Measurements from ENCODE around the gene EFHC1.

DNA sequence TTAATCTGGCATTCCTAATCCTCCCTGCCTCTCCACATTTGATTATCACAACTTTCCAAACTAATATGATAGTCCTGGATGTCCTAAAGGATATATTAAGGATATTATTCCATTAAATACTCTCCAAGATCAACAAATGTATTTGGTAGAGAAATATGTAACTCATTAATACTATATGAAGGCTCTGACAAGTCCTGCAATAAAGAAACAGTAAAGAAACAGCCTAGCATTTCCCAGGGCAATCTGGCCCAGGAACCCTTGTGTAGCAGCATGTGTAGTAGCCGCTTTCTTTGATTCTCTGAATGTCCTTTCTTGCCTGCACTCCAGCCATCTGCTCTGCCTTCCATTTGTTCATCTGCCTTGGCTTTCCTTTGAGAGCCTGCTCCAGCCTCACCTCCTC, 133.0 kb downstream of the EFHC1 start:
- TF ChIP-seq CTCF (IDR thresholded peaks at IDR 0.05; ENCODE audit: low read depth, low read length, missing input control) (no peak), NR2F2 (IDR thresholded peaks at IDR 0.05) (no peak), MAX (IDR thresholded peaks at IDR 0.05) (no peak), TAF1 (conservative IDR thresholded peaks at IDR 0.05) (no peak), SP1 (IDR thresholded peaks at IDR 0.05) (no peak), JUND (IDR thresholded peaks at IDR 0.05) (no peak), YY1 (IDR thresholded peaks at IDR 0.05) (no peak), ZBTB33 (IDR thresholded peaks at IDR 0.05) (no peak), GABPA (IDR thresholded peaks at IDR 0.05 in 1 of 2, conservative IDR thresholded peaks at IDR 0.05 in 1 of 2) (no peak), FOXA1 (IDR thresholded peaks at IDR 0.05) (no peak), ATF3 (IDR thresholded peaks at IDR 0.05) (no peak), HNF4A (conservative IDR thresholded peaks at IDR 0.05) (no peak), RAD21 (IDR thresholded peaks at IDR 0.05) (no peak)
- TF ChIP-seq, protein P1, sequence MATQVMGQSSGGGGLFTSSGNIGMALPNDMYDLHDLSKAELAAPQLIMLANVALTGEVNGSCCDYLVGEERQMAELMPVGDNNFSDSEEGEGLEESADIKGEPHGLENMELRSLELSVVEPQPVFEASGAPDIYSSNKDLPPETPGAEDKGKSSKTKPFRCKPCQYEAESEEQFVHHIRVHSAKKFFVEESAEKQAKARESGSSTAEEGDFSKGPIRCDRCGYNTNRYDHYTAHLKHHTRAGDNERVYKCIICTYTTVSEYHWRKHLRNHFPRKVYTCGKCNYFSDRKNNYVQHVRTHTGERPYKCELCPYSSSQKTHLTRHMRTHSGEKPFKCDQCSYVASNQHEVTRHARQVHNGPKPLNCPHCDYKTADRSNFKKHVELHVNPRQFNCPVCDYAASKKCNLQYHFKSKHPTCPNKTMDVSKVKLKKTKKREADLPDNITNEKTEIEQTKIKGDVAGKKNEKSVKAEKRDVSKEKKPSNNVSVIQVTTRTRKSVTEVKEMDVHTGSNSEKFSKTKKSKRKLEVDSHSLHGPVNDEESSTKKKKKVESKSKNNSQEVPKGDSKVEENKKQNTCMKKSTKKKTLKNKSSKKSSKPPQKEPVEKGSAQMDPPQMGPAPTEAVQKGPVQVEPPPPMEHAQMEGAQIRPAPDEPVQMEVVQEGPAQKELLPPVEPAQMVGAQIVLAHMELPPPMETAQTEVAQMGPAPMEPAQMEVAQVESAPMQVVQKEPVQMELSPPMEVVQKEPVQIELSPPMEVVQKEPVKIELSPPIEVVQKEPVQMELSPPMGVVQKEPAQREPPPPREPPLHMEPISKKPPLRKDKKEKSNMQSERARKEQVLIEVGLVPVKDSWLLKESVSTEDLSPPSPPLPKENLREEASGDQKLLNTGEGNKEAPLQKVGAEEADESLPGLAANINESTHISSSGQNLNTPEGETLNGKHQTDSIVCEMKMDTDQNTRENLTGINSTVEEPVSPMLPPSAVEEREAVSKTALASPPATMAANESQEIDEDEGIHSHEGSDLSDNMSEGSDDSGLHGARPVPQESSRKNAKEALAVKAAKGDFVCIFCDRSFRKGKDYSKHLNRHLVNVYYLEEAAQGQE (IDR thresholded peaks at IDR 0.05), result no peak
